Calu3 (cell line): ENCODE data around the gene ANKRD12. TPM values are rescaled to one million over a fixed set of nuclear protein-coding genes. Genes with fewer than 3 reads are reported as not detected.

Experiments
- BruUV-seq: library from RNA; stranded (reverse); fragments of 400-500 nt; replicated peaks from 2 replicates; lab custom pipeline; 2021; lab: Mats Ljungman, UMichigan
- CTCF ChIA-PET: fragments of 300-600 bp; sonication (Branson Sonifier 250); formaldehyde crosslinking; loops from one replicate; lab custom pipeline; 2022; ENCODE audit warnings: antibody characterized with exemption; lab: Charles Lee
- DNase-seq: peaks from one replicate; pipeline ENCODE4 v3.0.0; 2022
- H3K27ac Mint-ChIP-seq: one replicate; pipeline ENCODE4 v1.8.0; 2022; ENCODE audit warnings: mixed read lengths; ENCODE audit not compliant: unreplicated experiment
- H3K27me3 Mint-ChIP-seq: one replicate; pipeline ENCODE4 v1.8.0; 2022; ENCODE audit warnings: mixed read lengths; ENCODE audit not compliant: unreplicated experiment
- H3K36me3 Mint-ChIP-seq: one replicate; pipeline ENCODE4 v1.8.0; 2022; ENCODE audit warnings: mild to moderate bottlenecking, moderate library complexity, mixed read lengths; ENCODE audit not compliant: insufficient read depth, unreplicated experiment
- H3K4me1 Mint-ChIP-seq: one replicate; pipeline ENCODE4 v1.8.0; 2022; ENCODE audit warnings: mild to moderate bottlenecking, low read depth, mixed read lengths; ENCODE audit not compliant: unreplicated experiment
- H3K4me3 Mint-ChIP-seq: one replicate; pipeline ENCODE4 v1.8.0; 2022; ENCODE audit warnings: mild to moderate bottlenecking, low read depth, moderate library complexity, mixed read lengths; ENCODE audit not compliant: unreplicated experiment
- H3K9me3 Mint-ChIP-seq: one replicate; pipeline ENCODE4 v1.8.0; 2022; ENCODE audit warnings: low read depth, mixed read lengths; ENCODE audit not compliant: unreplicated experiment
- intact Hi-C: fragments of 100-400 bp; cut with micrococcal nuclease; formaldehyde crosslinking; loops from one replicate; pipeline ENCODE4 v1.10.0; 2022; ENCODE audit not compliant: unreplicated experiment
- total RNA-seq: library from RNA; stranded (reverse); gene quantifications from 2 replicates; pipeline ENCODE4 v1.2.3, GENCODE V29; 2022
- TF ChIP-seq, protein P1 (sequence below): fragments of 200-600 bp; IDR thresholded peaks from one replicate; pipeline ENCODE4 v1.8.0; 2022; ENCODE audit warnings: antibody characterized with exemption; ENCODE audit not compliant: unreplicated experiment

Gene ANKRD12
- total RNA-seq, 1 experiment from 2014 or later, result 40.7 TPM

DNA sequence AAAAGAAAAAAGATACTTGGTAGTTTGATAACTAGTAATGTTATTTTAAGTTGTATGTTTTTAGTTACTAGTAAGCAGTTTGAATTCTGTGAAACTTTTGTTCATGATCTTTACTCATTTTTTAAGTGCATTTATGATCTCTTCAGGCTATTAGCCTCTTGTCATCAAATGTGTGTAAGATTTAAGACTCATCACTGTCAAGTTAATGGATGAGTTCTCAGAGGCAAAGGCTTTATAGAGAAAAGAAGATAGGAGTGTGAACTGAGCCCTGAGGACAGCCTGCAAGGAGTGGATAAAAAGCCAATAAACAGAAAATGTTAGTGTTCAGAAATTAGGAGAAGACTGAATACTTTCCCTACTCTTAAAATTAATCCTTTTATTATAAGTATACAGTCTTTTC lies 20.6 kb upstream of the ANKRD12 start:
- Mint-ChIP-seq H3K9me3 (no peaks in the 10 kb centered on the region), H3K4me3 (peak overlapping the region; percentile 59), H3K4me1 (peaks cover 47% of the 10 kb centered on the region), H3K27ac (peak overlapping the region; percentile 77), H3K36me3 (peaks cover 38% of the 10 kb centered on the region), H3K27me3 (no peaks in the 10 kb centered on the region)
- BruUV-seq, result no TSS peak
- no peak for DNase-seq
- CTCF ChIA-PET, result no interaction called here
- intact Hi-C loops, result loop anchor here (2.0 to 5.0 kb wide), 2 partner anchors 13 to 44 kb away; partner anchors contain the start of gene NDUFV2
- TF ChIP-seq, protein P1, sequence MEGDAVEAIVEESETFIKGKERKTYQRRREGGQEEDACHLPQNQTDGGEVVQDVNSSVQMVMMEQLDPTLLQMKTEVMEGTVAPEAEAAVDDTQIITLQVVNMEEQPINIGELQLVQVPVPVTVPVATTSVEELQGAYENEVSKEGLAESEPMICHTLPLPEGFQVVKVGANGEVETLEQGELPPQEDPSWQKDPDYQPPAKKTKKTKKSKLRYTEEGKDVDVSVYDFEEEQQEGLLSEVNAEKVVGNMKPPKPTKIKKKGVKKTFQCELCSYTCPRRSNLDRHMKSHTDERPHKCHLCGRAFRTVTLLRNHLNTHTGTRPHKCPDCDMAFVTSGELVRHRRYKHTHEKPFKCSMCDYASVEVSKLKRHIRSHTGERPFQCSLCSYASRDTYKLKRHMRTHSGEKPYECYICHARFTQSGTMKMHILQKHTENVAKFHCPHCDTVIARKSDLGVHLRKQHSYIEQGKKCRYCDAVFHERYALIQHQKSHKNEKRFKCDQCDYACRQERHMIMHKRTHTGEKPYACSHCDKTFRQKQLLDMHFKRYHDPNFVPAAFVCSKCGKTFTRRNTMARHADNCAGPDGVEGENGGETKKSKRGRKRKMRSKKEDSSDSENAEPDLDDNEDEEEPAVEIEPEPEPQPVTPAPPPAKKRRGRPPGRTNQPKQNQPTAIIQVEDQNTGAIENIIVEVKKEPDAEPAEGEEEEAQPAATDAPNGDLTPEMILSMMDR, result no peak

DNA sequence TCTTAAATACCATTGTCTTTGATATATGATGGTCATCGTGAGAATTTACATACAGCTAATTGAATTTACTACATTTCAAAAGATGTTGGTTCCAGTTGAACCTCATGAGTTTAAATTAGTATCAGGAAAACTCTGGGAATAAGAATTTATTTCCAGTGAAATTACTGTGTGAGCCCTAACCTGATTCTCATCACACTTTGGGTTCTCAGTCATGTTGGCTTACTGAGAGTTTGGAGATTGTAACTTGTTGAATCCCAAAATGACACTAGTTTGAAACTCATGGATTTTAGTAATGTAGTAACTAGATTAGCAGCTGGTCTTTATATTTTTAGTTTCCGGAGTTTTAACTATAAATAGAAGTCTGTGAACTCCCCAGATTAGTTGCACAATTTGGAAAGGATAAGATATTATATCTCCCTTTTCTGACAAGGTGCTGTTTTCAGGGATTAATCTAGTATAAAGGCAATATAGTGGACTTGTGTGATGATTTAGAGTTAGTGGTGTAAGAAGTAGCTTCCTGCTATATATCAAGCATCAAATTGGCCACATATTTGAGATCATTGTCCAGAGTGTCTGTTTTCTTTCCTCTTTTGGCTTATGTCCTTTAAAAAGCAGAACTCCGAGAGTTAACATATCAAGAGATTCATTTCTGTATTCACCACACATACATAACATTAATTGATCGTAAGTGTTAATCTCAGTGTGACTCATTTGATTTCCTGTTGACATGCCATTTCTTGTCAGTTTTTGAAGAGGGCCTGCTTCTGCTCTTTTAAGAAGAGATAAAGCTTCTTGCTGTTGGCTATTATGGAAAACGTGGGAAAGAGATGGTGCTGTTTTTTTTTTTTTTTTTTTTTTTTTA lies 18.4 kb upstream of the ANKRD12 start:
- H3K27ac Mint-ChIP-seq, result peak overlapping the region; percentile 72
- intact Hi-C loops, result loop anchor here (2.0 to 5.0 kb wide), 2 partner anchors 15 to 46 kb away; partner anchors contain the start of gene NDUFV2
- TF ChIP-seq, protein P1, result no peak
- DNase-seq, result no peak
- H3K4me1 Mint-ChIP-seq, result peaks cover 40% of the 10 kb centered on the region
- H3K27me3 Mint-ChIP-seq, result no peaks in the 10 kb centered on the region
- peak overlapping the region; percentile 46 for H3K4me3 Mint-ChIP-seq
- BruUV-seq, result no TSS peak
- H3K9me3 Mint-ChIP-seq, result no peaks in the 10 kb centered on the region
- H3K36me3 Mint-ChIP-seq, result peaks cover 54% of the 10 kb centered on the region
- CTCF ChIA-PET, result interaction anchor here (0.6 to 1.8 kb wide), 6 partner anchors 13 to 61 kb away, joined by 3 to 9 read pairs (median 5); no protein-coding TSS in a partner anchor

DNA sequence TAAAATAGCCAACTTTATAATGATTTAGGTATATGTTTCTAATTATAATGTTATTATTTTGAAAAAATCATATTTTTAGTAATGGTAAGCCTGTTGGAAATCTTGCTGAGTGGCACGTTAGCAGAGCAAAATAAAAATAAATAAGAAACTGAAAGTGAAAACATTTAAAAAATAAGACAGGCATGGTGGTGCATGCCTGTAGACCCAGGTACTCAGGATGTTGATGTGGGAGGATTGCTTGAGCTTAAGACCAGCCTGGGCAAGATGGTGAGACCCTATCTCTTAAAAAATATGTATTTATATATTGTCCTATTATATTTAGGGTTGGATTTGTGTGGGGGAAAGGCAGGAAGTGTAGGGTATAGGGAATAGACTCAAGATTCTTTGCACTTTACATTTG lies 15.8 kb upstream of the ANKRD12 start:
- Mint-ChIP-seq H3K27ac (no peak overlapping the region), H3K27me3 (no peaks in the 10 kb centered on the region), H3K4me3 (no peak overlapping the region), H3K4me1 (peaks cover 29% of the 10 kb centered on the region), H3K36me3 (peaks cover 62% of the 10 kb centered on the region), H3K9me3 (no peaks in the 10 kb centered on the region)
- intact Hi-C loops, result no loop called here
- no TSS peak for BruUV-seq
- TF ChIP-seq, protein P1, result no peak
- no peak for DNase-seq
- CTCF ChIA-PET, result no interaction called here

DNA sequence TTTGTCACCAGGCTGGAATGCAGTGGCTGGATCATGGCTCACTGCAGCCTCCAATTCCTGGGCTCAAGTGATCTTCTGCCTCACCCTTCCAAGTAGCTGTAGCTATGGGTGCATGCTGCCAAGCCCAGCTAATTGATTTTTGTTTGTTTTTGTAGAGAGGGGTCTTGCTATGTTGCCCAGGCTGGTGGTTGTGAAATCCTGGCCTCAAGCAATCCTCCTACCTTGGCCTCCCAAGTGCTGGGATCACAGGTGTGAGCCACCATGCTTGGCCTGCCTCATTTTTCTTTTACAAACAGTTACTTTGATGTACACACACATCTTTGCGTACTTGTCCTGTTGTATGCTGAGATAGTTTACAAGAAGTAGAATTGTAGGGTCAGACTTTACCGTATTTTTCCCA lies 13.1 kb upstream of the ANKRD12 start:
- TF ChIP-seq, protein P1, result no peak
- intact Hi-C loops, result no loop called here
- H3K36me3 Mint-ChIP-seq, result peaks cover 64% of the 10 kb centered on the region
- DNase-seq, result no peak
- no TSS peak for BruUV-seq
- peaks cover 5% of the 10 kb centered on the region for H3K4me1 Mint-ChIP-seq
- H3K9me3 Mint-ChIP-seq, result no peaks in the 10 kb centered on the region
- H3K4me3 Mint-ChIP-seq, result no peak overlapping the region
- CTCF ChIA-PET, result interaction anchor here (0.6 kb wide), 2 partner anchors 46 to 71 kb away, joined by 3 to 5 read pairs; no protein-coding TSS in a partner anchor
- no peaks in the 10 kb centered on the region for H3K27me3 Mint-ChIP-seq
- H3K27ac Mint-ChIP-seq, result no peak overlapping the region
